Aorta (tissue), 5 donors: ENCODE data around the gene SIGLEC10. TPM values are rescaled to one million over a fixed set of nuclear protein-coding genes. Genes with fewer than 3 reads are reported as not detected.

Experiments
- ATAC-seq: fragments of 200-7000 bp; cut with Tn5 transposase; one replicate; pipeline ENCODE4 v1.9.1; 2022; ENCODE audit warnings: moderate library complexity; ENCODE audit not compliant: low FRiP score
- DNase-seq, 2 donors: peaks; one replicate each; pipeline ENCODE4 v3.0.0-alpha.2; 2020
- H3K27ac ChIP-seq, 2 donors: one replicate each; pipeline ENCODE4 v1.5.1; 2013; ENCODE audit warnings: low read length in 2 of 2, mild to moderate bottlenecking in 2 of 2, moderate library complexity in 2 of 2, control low read depth in 1 of 2, inconsistent platforms in 1 of 2, low read depth in 1 of 2
- H3K27me3 ChIP-seq, 2 donors: one replicate each; pipeline ENCODE4 v1.6.1; 2013; ENCODE audit warnings: control low read depth in 1 of 2, low read length in 1 of 2, mild to moderate bottlenecking in 1 of 2, moderate library complexity in 1 of 2; ENCODE audit not compliant: insufficient read depth in 2 of 2, control insufficient read depth in 1 of 2
- H3K36me3 ChIP-seq, 2 donors: one replicate each; pipeline ENCODE4 v1.6.1; 2013; ENCODE audit warnings: control low read depth in 1 of 2, low read length in 1 of 2, mild to moderate bottlenecking in 1 of 2; ENCODE audit not compliant: insufficient read depth in 2 of 2, control insufficient read depth in 1 of 2
- H3K4me1 ChIP-seq, 2 donors: one replicate each; pipeline ENCODE4 v1.6.1; 2013; ENCODE audit warnings: low read length in 2 of 2, control low read depth in 1 of 2, mild to moderate bottlenecking in 1 of 2, moderate library complexity in 1 of 2; ENCODE audit not compliant: insufficient read depth in 2 of 2, control insufficient read depth in 1 of 2
- H3K4me3 ChIP-seq, 2 donors: one replicate each; pipeline ENCODE4 v1.5.1; 2013; ENCODE audit warnings: low read length in 2 of 2, control low read depth in 1 of 2, mild to moderate bottlenecking in 1 of 2
- H3K9me3 ChIP-seq: one replicate; pipeline ENCODE4 v1.6.1; 2013; ENCODE audit warnings: mild to moderate bottlenecking, low read length; ENCODE audit not compliant: control insufficient read depth
- WGBS, 2 donors: extraction: QIAGEN DNeasy Blood & Tissue Kit; methylation state at CpG; one replicate each; pipeline ENCODE4 v1.1.7; 2013; 5-methylcytosine and 5-hydroxymethylcytosine counted together
- intact Hi-C, 2 donors: fragments of 100-400 bp; cut with DNase I; formaldehyde crosslinking; loops; one replicate each; pipeline versions ENCODE4 v1.14.2 to v1.15.0; 2022
- polyA plus RNA-seq, 2 donors: library from polyadenylated mRNA; stranded (reverse); fragments of 200-250 nt; gene quantifications; one replicate each; pipeline ENCODE4 v1.2.3, GENCODE V29; 2013
- total RNA-seq, 2 donors: library from RNA; stranded (reverse); fragmentation: NEBNext Ultra II Directional; extraction: Animal tissue kit (Norgen Biotek cat#: 25700); gene quantifications; one replicate each; pipeline ENCODE4 v1.2.1, GENCODE V29; 2021
- donor health status: healthy with polysubstance abuse.
- donor health status: Bipolar disorder and iron deficiency.
- donor health status: DM: no; HTN: no; CAD: no.
- donor health status: DM: no; HTN: no; CAD: no.
- donor health status: DM: yes; HTN: yes; CAD: no.

The SIGLEC10 gene
- total and polyA plus RNA-seq, 4 donors: 1.2 to 4.6 (median 4.3) TPM

GRCh38 chr19:51391073-51391611 lies 26.3 kb downstream of the SIGLEC10 start:
- no peaks in the 10 kb centered on the region for H3K36me3 ChIP-seq
- H3K27me3 ChIP-seq: no peaks in the 10 kb centered on the region
- no peaks in the 10 kb centered on the region for H3K4me1 ChIP-seq
- no peaks in the 10 kb centered on the region for H3K9me3 ChIP-seq
- WGBS, 2 donors: 61 to 62% methylated on average over 8 of the region's 8 CpGs
- no peak overlapping the region for H3K27ac ChIP-seq
- DNase-seq (no peak), ATAC-seq (no peak)
- intact Hi-C loops: loop anchor here (5.0 to 10.0 kb wide), 2 partner anchors 54 to 204 kb away; no protein-coding TSS in a partner anchor
- H3K4me3 ChIP-seq: no peak overlapping the region

- Histone ChIP-seq H3K4me3 (no peak overlapping the region), H3K9me3 (no peaks in the 10 kb centered on the region), H3K36me3 (no peaks in the 10 kb centered on the region), H3K27ac (no peak overlapping the region), H3K27me3 (no peaks in the 10 kb centered on the region), H3K4me1 (no peaks in the 10 kb centered on the region)
- intact Hi-C loops: no loop called here
- DNase-seq (no peak), ATAC-seq (no peak)
- 66 to 77% methylated on average over 11 to 14 of the region's 14 CpGs for WGBS, 2 donors
Measured at GRCh38 chr19:51389143-51389542, 28.3 kb downstream of the SIGLEC10 start.

GRCh38 chr19:51387924-51388389 lies 29.5 kb downstream of the SIGLEC10 start, which contains the start of gene LIM2:
LIM2 (minus strand) TSS chr19:51387974; CDS start chr19:51387443, 531 bp downstream.
- Histone ChIP-seq H3K27me3 (no peaks in the 10 kb centered on the region), H3K4me1 (no peaks in the 10 kb centered on the region), H3K36me3 (no peaks in the 10 kb centered on the region), H3K27ac (no peak within 1 kb of the TSS), H3K4me3 (no peak within 1 kb of the TSS), H3K9me3 (no peaks in the 10 kb centered on the region)
- DNase-seq (no peak), ATAC-seq (no peak)
- intact Hi-C loops: no loop called here
- WGBS, 2 donors: 75 to 81% methylated on average over 15 of the region's 15 CpGs

DNA sequence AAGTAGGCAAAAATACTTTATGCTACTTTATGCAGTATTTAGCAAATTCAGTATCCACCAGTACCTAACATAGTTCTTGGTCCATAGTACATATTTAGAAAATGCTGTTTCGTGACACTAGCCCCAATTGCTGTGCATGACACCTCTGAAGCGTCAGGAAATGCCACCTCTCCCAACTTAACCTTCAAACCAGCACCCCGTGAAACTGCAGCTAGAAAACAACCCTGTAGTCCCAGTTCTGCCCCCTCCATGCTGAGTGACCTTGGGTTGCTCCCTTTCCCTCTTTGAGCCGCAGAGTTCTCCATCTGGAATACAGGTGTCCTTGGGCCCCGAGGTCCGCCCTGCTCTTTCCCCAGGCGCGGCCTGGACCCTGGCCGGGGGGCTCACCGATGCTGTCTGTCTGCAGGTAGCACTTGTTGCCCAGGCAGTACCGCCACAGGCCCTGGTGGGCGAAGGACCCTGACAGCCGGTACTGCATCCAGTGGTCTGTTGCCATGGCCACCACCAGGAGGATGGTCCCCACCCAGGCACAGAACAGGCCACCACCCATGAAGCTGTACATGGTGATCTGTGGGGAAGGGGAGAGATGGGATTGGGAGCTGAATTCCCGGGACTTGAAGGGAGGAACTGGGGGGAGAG lies 30.4 kb downstream of the SIGLEC10 start:
- Histone ChIP-seq H3K4me3 (no peak overlapping the region), H3K27me3 (no peaks in the 10 kb centered on the region), H3K36me3 (no peaks in the 10 kb centered on the region), H3K4me1 (no peaks in the 10 kb centered on the region), H3K27ac (no peak overlapping the region), H3K9me3 (no peaks in the 10 kb centered on the region)
- 88 to 89% methylated on average over 14 of the region's 14 CpGs for WGBS, 2 donors
- no peak for ATAC-seq
- no peak for DNase-seq
- intact Hi-C loops: no loop called here

GRCh38 chr19:51382004-51382403 lies 35.4 kb downstream of the SIGLEC10 start:
- Histone ChIP-seq H3K4me1 (no peaks in the 10 kb centered on the region), H3K36me3 (no peaks in the 10 kb centered on the region), H3K27ac (no peak overlapping the region), H3K9me3 (peaks cover 2% of the 10 kb centered on the region), H3K4me3 (no peak overlapping the region), H3K27me3 (no peaks in the 10 kb centered on the region)
- ATAC-seq (no peak), DNase-seq (no peak)
- 92 to 94% methylated on average over 4 of the region's 4 CpGs for WGBS, 2 donors
- intact Hi-C loops: no loop called here

DNA sequence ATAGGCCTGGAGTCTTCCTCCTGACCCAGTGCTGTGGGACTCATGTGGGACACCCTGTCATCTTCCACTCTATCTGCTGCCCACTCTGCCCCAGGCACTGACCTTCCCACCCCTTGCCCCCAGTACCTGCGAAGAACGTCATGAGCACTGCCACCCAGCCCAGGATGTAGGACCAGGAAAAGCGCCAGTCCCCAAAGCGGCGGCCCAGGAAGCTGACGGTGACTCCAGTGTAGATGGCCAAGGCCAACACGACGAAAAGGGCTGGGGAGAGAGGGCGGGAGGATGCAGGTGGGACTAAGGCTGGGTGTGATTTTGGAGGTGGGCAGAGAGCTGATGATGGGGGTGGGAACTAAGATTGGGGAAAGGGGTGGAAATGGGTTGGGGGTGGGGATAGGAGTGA lies 37.1 kb downstream of the SIGLEC10 start:
- no peaks in the 10 kb centered on the region for H3K4me1 ChIP-seq
- no peak overlapping the region for H3K27ac ChIP-seq
- no peak for ATAC-seq
- intact Hi-C loops: no loop called here
- H3K4me3 ChIP-seq: no peak overlapping the region
- WGBS, 2 donors: 89 to 94% methylated on average over 9 of the region's 9 CpGs
- DNase-seq: peak in 1 of 2 donors; percentile 61
- H3K27me3 ChIP-seq: no peaks in the 10 kb centered on the region
- H3K36me3 ChIP-seq: no peaks in the 10 kb centered on the region
- peaks cover 2% of the 10 kb centered on the region for H3K9me3 ChIP-seq

DNA sequence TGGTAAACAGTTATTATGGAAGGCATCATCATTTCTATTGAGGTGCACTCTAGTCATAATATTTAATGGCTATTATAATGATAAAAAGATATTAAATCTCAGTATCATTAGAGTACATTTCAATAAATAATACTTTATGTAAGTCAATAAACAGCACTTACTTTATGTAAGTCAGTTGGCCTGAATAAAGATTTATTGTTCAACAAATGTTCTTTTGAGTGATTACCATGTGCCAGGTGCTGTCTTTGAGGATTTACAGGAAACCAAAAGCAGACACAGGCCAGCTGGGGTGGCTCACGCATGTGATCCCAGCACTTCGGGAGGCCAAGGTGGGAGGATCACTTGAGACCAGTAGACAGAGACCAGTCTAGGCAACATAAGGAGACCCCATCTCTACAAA lies 40.0 kb downstream of the SIGLEC10 start:
- DNase-seq: peak in 1 of 2 donors; percentile 9

GRCh38 chr19:51375504-51376221 lies 41.8 kb downstream of the SIGLEC10 start:
- Histone ChIP-seq H3K27ac (no peak overlapping the region), H3K4me3 (no peak overlapping the region), H3K4me1 (no peaks in the 10 kb centered on the region), H3K27me3 (no peaks in the 10 kb centered on the region), H3K36me3 (no peaks in the 10 kb centered on the region), H3K9me3 (no peaks in the 10 kb centered on the region)
- intact Hi-C loops: no loop called here
- peak in 1 of 2 donors; percentile 37 for DNase-seq
- 78 to 80% methylated on average over 11 of the region's 11 CpGs for WGBS, 2 donors
- ATAC-seq: no peak

More for the DNA sequence above, 40.0 kb downstream of the SIGLEC10 start:
- 89 to 91% methylated on average over 2 of the region's 2 CpGs for WGBS, 2 donors
- no peaks in the 10 kb centered on the region for H3K27me3 ChIP-seq
- H3K9me3 ChIP-seq: peaks cover 2% of the 10 kb centered on the region
- H3K27ac ChIP-seq: no peak overlapping the region
- intact Hi-C loops: no loop called here
- H3K4me1 ChIP-seq: no peaks in the 10 kb centered on the region
- no peak overlapping the region for H3K4me3 ChIP-seq
- ATAC-seq: no peak
- no peaks in the 10 kb centered on the region for H3K36me3 ChIP-seq
